Fibroblast of villous mesenchyme (primary cell): ENCODE results near the gene TECPR2. TPM values are rescaled to one million over a fixed set of nuclear protein-coding genes. Genes with fewer than 3 reads are reported as not detected.
"Not testable (repeated sequence)": the region's sequence is repeated elsewhere in the genome, so short reads cannot be mapped to it uniquely, and the experiment has no call there.

Source experiments
- DNase-seq: peaks from one replicate; pipeline ENCODE4 v3.0.0-alpha.2; 2010; ENCODE audit warnings: low read depth
- H3K4me3 ChIP-seq: 2 replicates; pipeline ENCODE4 v1.5.1; 2011; ENCODE audit warnings: low read depth, mild to moderate bottlenecking, low read length
- CTCF ChIP-seq: IDR thresholded peaks from 2 replicates; pipeline ENCODE4 v1.5.1; 2012; ENCODE audit warnings: low read depth, mild to moderate bottlenecking, low read length; ENCODE audit not compliant: insufficient read depth
- total RNA-seq: library from RNA; depleted of rRNA; stranded (reverse); fragments of >200 nt; gene quantifications from 2 replicates; pipeline ENCODE4 v1.2.3, GENCODE V29; 2012

Gene TECPR2
- total RNA-seq, 1 donor = 19.9 TPM

- H3K4me3 ChIP-seq = no peak overlapping the region
- TF ChIP-seq CTCF = no peak
- DNase-seq = no peak
These were observed 18.3 kb upstream of the TECPR2 start for GRCh38 chr14:102344485-102344884.

GRCh38 chr14:102345232-102345631 lies 17.5 kb upstream of the TECPR2 start:
- DNase-seq = no peak
- no peak for TF ChIP-seq CTCF
- H3K4me3 ChIP-seq = no peak overlapping the region

- DNase-seq = no peak
- H3K4me3 ChIP-seq = no peak overlapping the region
- no peak for TF ChIP-seq CTCF
These were observed 16.1 kb upstream of the TECPR2 start for GRCh38 chr14:102346645-102347044.

GRCh38 chr14:102348376-102348775 lies 14.4 kb upstream of the TECPR2 start:
- no peak for DNase-seq
- no peak overlapping the region for H3K4me3 ChIP-seq
- no peak for TF ChIP-seq CTCF

- no peak overlapping the region for H3K4me3 ChIP-seq
- no peak for TF ChIP-seq CTCF
These were observed 11.7 kb upstream of the TECPR2 start for GRCh38 chr14:102351023-102351422.

GRCh38 chr14:102351593-102351992 lies 11.1 kb upstream of the TECPR2 start:
- not testable (repeated sequence) for H3K4me3 ChIP-seq, DNase-seq

More at GRCh38 chr14:102351023-102351422, 11.7 kb upstream of the TECPR2 start:
- DNase-seq = no peak

GRCh38 chr14:102352213-102352612 lies 10.5 kb upstream of the TECPR2 start:
- no peak for TF ChIP-seq CTCF
- no peak for DNase-seq
- H3K4me3 ChIP-seq = no peak overlapping the region

GRCh38 chr14:102353126-102353619 lies 9.6 kb upstream of the TECPR2 start:
- no peak overlapping the region for H3K4me3 ChIP-seq
- DNase-seq = no peak
- no peak for TF ChIP-seq CTCF
